H9 (cell line): ENCODE results near the gene ANO2. TPM values are rescaled to one million over a fixed set of nuclear protein-coding genes. Genes with fewer than 3 reads are reported as not detected.
A peak's percentile ranks its signal among the peaks of the same experiment; 100 is the strongest.

Experiments
- DNase-seq: peaks from one replicate; pipeline ENCODE4 v3.0.0-alpha.2; 2017
- H2AFZ ChIP-seq: one replicate; pipeline ENCODE4 v1.6.1; 2013; ENCODE audit warnings: mild to moderate bottlenecking, low read length, control low read depth, moderate library complexity
- H2AK5ac ChIP-seq: 2 replicates; pipeline ENCODE4 v1.6.1; 2013; ENCODE audit warnings: low read length, control low read depth, mixed read lengths; ENCODE audit not compliant: insufficient read length
- H2BK120ac ChIP-seq: one replicate; pipeline ENCODE4 v1.6.1; 2013; ENCODE audit warnings: low read depth, mild to moderate bottlenecking, low read length, control low read depth, inconsistent platforms; ENCODE audit not compliant: poor library complexity, severe bottlenecking
- H2BK12ac ChIP-seq: 2 replicates; pipeline ENCODE4 v1.6.1; 2013; ENCODE audit warnings: low read length, control low read depth, mixed read lengths, low read depth; ENCODE audit not compliant: insufficient read length
- H2BK15ac ChIP-seq: 2 replicates; pipeline ENCODE4 v1.6.1; 2013; ENCODE audit warnings: low read depth, low read length, control low read depth
- H2BK20ac ChIP-seq: one replicate; pipeline ENCODE4 v1.6.1; 2013; ENCODE audit warnings: low read depth, mild to moderate bottlenecking, low read length, control low read depth, inconsistent platforms; ENCODE audit not compliant: poor library complexity, severe bottlenecking
- H2BK5ac ChIP-seq: 2 replicates; pipeline ENCODE4 v1.6.1; 2013; ENCODE audit warnings: low read length, control low read depth, mixed read lengths; ENCODE audit not compliant: insufficient read length
- H3K14ac ChIP-seq: 2 replicates; pipeline ENCODE4 v1.6.1; 2013; ENCODE audit warnings: low read length, control low read depth; ENCODE audit not compliant: insufficient read depth
- H3K18ac ChIP-seq: 2 replicates; pipeline ENCODE4 v1.6.1; 2013; ENCODE audit warnings: low read depth, mild to moderate bottlenecking, mixed read lengths, low read length, control low read depth; ENCODE audit not compliant: insufficient read length
- H3K23ac ChIP-seq: 2 replicates; pipeline ENCODE4 v1.6.1; 2013; ENCODE audit warnings: low read length, control low read depth, mixed read lengths, low read depth; ENCODE audit not compliant: insufficient read length
- H3K23me2 ChIP-seq: 2 replicates; pipeline ENCODE4 v1.6.1; 2013; ENCODE audit warnings: low read depth, mild to moderate bottlenecking, mixed read lengths, low read length, control low read depth; ENCODE audit not compliant: insufficient read length, poor library complexity, severe bottlenecking
- H3K27ac ChIP-seq: 2 replicates; pipeline ENCODE4 v1.5.1; 2013; ENCODE audit warnings: low read length, control low read depth, mixed read lengths, low read depth; ENCODE audit not compliant: insufficient read length
- H3K27me3 ChIP-seq: 2 replicates; pipeline ENCODE4 v1.6.1; 2013; ENCODE audit warnings: low read length, control low read depth, inconsistent platforms; ENCODE audit not compliant: insufficient read depth
- H3K4ac ChIP-seq: 2 replicates; pipeline ENCODE4 v1.6.1; 2013; ENCODE audit warnings: low read depth, mild to moderate bottlenecking, control low read depth, inconsistent platforms, low read length, moderate library complexity
- H3K4me1 ChIP-seq: 2 replicates; pipeline ENCODE4 v1.6.1; 2013; ENCODE audit warnings: low read length, control low read depth, inconsistent platforms; ENCODE audit not compliant: insufficient read depth
- H3K4me2 ChIP-seq: 2 replicates; pipeline ENCODE4 v1.6.1; 2013; ENCODE audit warnings: low read length, control low read depth, mixed read lengths; ENCODE audit not compliant: insufficient read length, insufficient read depth
- H3K56ac ChIP-seq: 2 replicates; pipeline ENCODE4 v1.6.1; 2013; ENCODE audit warnings: low read depth, mild to moderate bottlenecking, mixed read lengths, low read length, control low read depth; ENCODE audit not compliant: insufficient read length
- H3K79me1 ChIP-seq: 2 replicates; pipeline ENCODE4 v1.6.1; 2013; ENCODE audit warnings: low read depth, mild to moderate bottlenecking, moderate library complexity, low read length, control low read depth, inconsistent platforms; ENCODE audit not compliant: insufficient read depth, poor library complexity, severe bottlenecking
- H3K79me2 ChIP-seq: 2 replicates; pipeline ENCODE4 v1.6.1; 2013; ENCODE audit warnings: low read length, control low read depth, inconsistent platforms; ENCODE audit not compliant: insufficient read depth
- H3K9ac ChIP-seq: 2 replicates; pipeline ENCODE4 v1.6.1; 2013; ENCODE audit warnings: low read length, control low read depth, mixed read lengths; ENCODE audit not compliant: insufficient read length; ENCODE audit errors: extremely low read depth
- H3K9me3 ChIP-seq: one replicate; pipeline ENCODE4 v1.6.1; 2013; ENCODE audit warnings: low read depth, low read length, inconsistent platforms; ENCODE audit not compliant: control insufficient read depth
- H3T11ph ChIP-seq: one replicate; pipeline ENCODE4 v1.6.1; 2013; ENCODE audit warnings: mild to moderate bottlenecking, low read length, control low read depth, inconsistent platforms
- H4K20me1 ChIP-seq: one replicate; pipeline ENCODE4 v1.6.1; 2013; ENCODE audit not compliant: control insufficient read depth, insufficient read length, insufficient read depth
- H4K5ac ChIP-seq: 2 replicates; pipeline ENCODE4 v1.6.1; 2013; ENCODE audit warnings: low read depth, mild to moderate bottlenecking, mixed read lengths, low read length, control low read depth; ENCODE audit not compliant: insufficient read length
- H4K8ac ChIP-seq: replicated peaks from 2 replicates; pipeline ENCODE4 v1.6.1; 2013; ENCODE audit warnings: low read length, control low read depth, mixed read lengths, low read depth; ENCODE audit not compliant: insufficient read length
- H4K91ac ChIP-seq: 2 replicates; pipeline ENCODE4 v1.6.1; 2013; ENCODE audit warnings: low read depth, mild to moderate bottlenecking, moderate library complexity, mixed read lengths, low read length, control low read depth; ENCODE audit not compliant: insufficient read length
- H3K27ac Mint-ChIP-seq, 3 experiments: 2 replicates in 2 of 3; 3 replicates in 1 of 3; pipeline ENCODE4 v1.8.0; 2020 to 2021; ENCODE audit warnings: mixed read lengths in 3 of 3, mild to moderate bottlenecking in 1 of 3, moderate library complexity in 1 of 3
- H3K27me3 Mint-ChIP-seq: 2 replicates; pipeline ENCODE4 v1.8.0; 2021; ENCODE audit warnings: low read depth, mild to moderate bottlenecking, moderate library complexity, mixed read lengths
- H3K36me3 Mint-ChIP-seq, 3 experiments: 2 replicates in 2 of 3; 3 replicates in 1 of 3; pipeline ENCODE4 v1.8.0; 2020 to 2021; ENCODE audit warnings: low read depth in 3 of 3, mixed read lengths in 3 of 3; ENCODE audit not compliant: insufficient read depth in 1 of 3
- H3K4me1 Mint-ChIP-seq, 2 experiments: 2 replicates each; pipeline ENCODE4 v1.8.0; 2020; ENCODE audit warnings: mixed read lengths in 2 of 2
- H3K4me3 Mint-ChIP-seq, 2 experiments: 2 replicates in 1 of 2; 3 replicates in 1 of 2; pipeline ENCODE4 v1.8.0; 2020 to 2021; ENCODE audit warnings: mild to moderate bottlenecking in 2 of 2, mixed read lengths in 2 of 2, moderate library complexity in 1 of 2
- H3K9me3 Mint-ChIP-seq, 2 experiments: 2 replicates in 1 of 2; 3 replicates in 1 of 2; pipeline ENCODE4 v1.8.0; 2020; ENCODE audit warnings: mild to moderate bottlenecking in 2 of 2, mixed read lengths in 2 of 2, moderate library complexity in 1 of 2
- WGBS: extraction: QIAGEN DNeasy Blood & Tissue Kit; methylation state at CpG from one replicate; pipeline ENCODE4 v1.1.7; 2013; ENCODE audit warnings: missing lambda C conversion rate, low lambda C conversion rate, mixed read lengths; ENCODE audit not compliant: insufficient read length; ENCODE audit errors: extremely low coverage; 5-methylcytosine and 5-hydroxymethylcytosine counted together
- total RNA-seq: library from RNA; stranded (reverse); gene quantifications from 2 replicates; pipeline ENCODE4 v1.2.1, GENCODE V29; 2021
- TF ChIP-seq, protein P1 (sequence below): fragments of 200-600 bp; sonication (generic); conservative IDR thresholded peaks from 3 replicates; pipeline ENCODE4 v1.8.0; 2021; ENCODE audit warnings: antibody characterized with exemption, mild to moderate bottlenecking

The ANO2 gene
- total RNA-seq, 1 experiment from 2014 or later = 3.8 TPM

- H3K27me3 Mint-ChIP-seq = peaks cover 3% of the 10 kb centered on the region; the same call in 1 of the 2 replicates
- peak; percentile 24 for DNase-seq
Measured at GRCh38 chr12:5521456-5522325, 423.4 kb downstream of the ANO2 start.

More at GRCh38 chr12:5521456-5522325, 423.4 kb downstream of the ANO2 start:
- H2BK12ac ChIP-seq = no peak overlapping the region
- H3K79me1 ChIP-seq = no peaks in the 10 kb centered on the region
- no peaks in the 10 kb centered on the region for H3K79me2 ChIP-seq
- no peaks in the 10 kb centered on the region for H4K20me1 ChIP-seq
- no peak overlapping the region for H3K4ac ChIP-seq
- no peak overlapping the region for H2BK20ac ChIP-seq
- H3K14ac ChIP-seq = no peak overlapping the region; the same call in 1 of the 2 replicates
- no peak overlapping the region for H2BK5ac ChIP-seq
- H3K4me2 ChIP-seq = no peak overlapping the region
- H2BK15ac ChIP-seq = no peak overlapping the region
- no peaks in the 10 kb centered on the region for H3K9me3 ChIP-seq
- no peak overlapping the region for H3K23ac ChIP-seq
- H3K27me3 ChIP-seq = no peaks in the 10 kb centered on the region
- peaks cover 8 to 14% of the 10 kb centered on the region in 2 experiments for H3K4me1 Mint-ChIP-seq
- H3K23me2 ChIP-seq = no peaks in the 10 kb centered on the region
- no peak overlapping the region for H3T11ph ChIP-seq
- peak overlapping the region in 1 of 3 experiments; percentile 56; a peak in 1 of 7 replicates for H3K27ac Mint-ChIP-seq
- no peaks in the 10 kb centered on the region for H3K36me3 Mint-ChIP-seq
- no peak overlapping the region for H3K56ac ChIP-seq
- no peak overlapping the region for H2AK5ac ChIP-seq
- no peaks in the 10 kb centered on the region for H3K9me3 Mint-ChIP-seq
- no peak overlapping the region for H3K27ac ChIP-seq
- H3K4me1 ChIP-seq = no peaks in the 10 kb centered on the region
- H4K5ac ChIP-seq = no peak overlapping the region
- no peak overlapping the region for H2AFZ ChIP-seq
- TF ChIP-seq, protein P1, sequence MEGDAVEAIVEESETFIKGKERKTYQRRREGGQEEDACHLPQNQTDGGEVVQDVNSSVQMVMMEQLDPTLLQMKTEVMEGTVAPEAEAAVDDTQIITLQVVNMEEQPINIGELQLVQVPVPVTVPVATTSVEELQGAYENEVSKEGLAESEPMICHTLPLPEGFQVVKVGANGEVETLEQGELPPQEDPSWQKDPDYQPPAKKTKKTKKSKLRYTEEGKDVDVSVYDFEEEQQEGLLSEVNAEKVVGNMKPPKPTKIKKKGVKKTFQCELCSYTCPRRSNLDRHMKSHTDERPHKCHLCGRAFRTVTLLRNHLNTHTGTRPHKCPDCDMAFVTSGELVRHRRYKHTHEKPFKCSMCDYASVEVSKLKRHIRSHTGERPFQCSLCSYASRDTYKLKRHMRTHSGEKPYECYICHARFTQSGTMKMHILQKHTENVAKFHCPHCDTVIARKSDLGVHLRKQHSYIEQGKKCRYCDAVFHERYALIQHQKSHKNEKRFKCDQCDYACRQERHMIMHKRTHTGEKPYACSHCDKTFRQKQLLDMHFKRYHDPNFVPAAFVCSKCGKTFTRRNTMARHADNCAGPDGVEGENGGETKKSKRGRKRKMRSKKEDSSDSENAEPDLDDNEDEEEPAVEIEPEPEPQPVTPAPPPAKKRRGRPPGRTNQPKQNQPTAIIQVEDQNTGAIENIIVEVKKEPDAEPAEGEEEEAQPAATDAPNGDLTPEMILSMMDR = no peak
- H2BK120ac ChIP-seq = no peak overlapping the region
- no peak overlapping the region for H3K18ac ChIP-seq
- no peak overlapping the region for H3K4me3 Mint-ChIP-seq
- WGBS = no CpG with 5 or more reads among the region's 20 CpGs
- H4K91ac ChIP-seq = no peak overlapping the region
- no peak overlapping the region for H4K8ac ChIP-seq
- H3K9ac ChIP-seq = no peak overlapping the region
